Skin epidermis (tissue), 12 donors: Measurements from ENCODE around the gene BTNL9.
"Not testable (repeated sequence)": the region's sequence is repeated elsewhere in the genome, so short reads cannot be mapped to it uniquely, and the experiment has no call there.

ENCODE experiments used
- H3K27ac ChIP-seq, 21 experiments: fragments of 200-600 bp; sonication (generic) in 11 of 21; one replicate each; pipeline ENCODE4 v1.5.0; 2020; ENCODE audit warnings: mild to moderate bottlenecking in 3 of 21, inconsistent platforms in 2 of 21, moderate library complexity in 2 of 21
- H3K4me3 ChIP-seq, 7 experiments: fragments of 200-600 bp; sonication (generic) in 2 of 7; one replicate each; pipeline ENCODE4 v1.5.0; 2020; ENCODE audit warnings: inconsistent platforms in 2 of 7, mild to moderate bottlenecking in 2 of 7, moderate library complexity in 1 of 7

BTNL9 gene

GRCh38 chr5:181096721-181097382 lies 56.8 kb downstream of the BTNL9 start:
- not testable (repeated sequence) for H3K4me3 ChIP-seq, H3K27ac ChIP-seq

GRCh38 chr5:181097383-181097753 lies 57.3 kb downstream of the BTNL9 start:
- not testable (repeated sequence) for H3K4me3 ChIP-seq, H3K27ac ChIP-seq

GRCh38 chr5:181097759-181098491 lies 57.9 kb downstream of the BTNL9 start:
- not testable (repeated sequence) for H3K27ac ChIP-seq, H3K4me3 ChIP-seq

- Histone ChIP-seq H3K4me3 (no peak overlapping the region), H3K27ac (no peak overlapping the region)
These were observed 58.9 kb downstream of the BTNL9 start for GRCh38 chr5:181098762-181099601.

- no peak overlapping the region for H3K27ac ChIP-seq
- H3K4me3 ChIP-seq: no peak overlapping the region
These were observed 59.6 kb downstream of the BTNL9 start for GRCh38 chr5:181099602-181100086.

- no peak overlapping the region for H3K4me3 ChIP-seq
- H3K27ac ChIP-seq: no peak overlapping the region
These were observed 60.2 kb downstream of the BTNL9 start for GRCh38 chr5:181100121-181100875.

- H3K4me3 ChIP-seq, H3K27ac ChIP-seq: not testable (repeated sequence)
These were observed 61.1 kb downstream of the BTNL9 start for GRCh38 chr5:181101030-181101641.

- H3K27ac ChIP-seq, H3K4me3 ChIP-seq: not testable (repeated sequence)
These were observed 62.0 kb downstream of the BTNL9 start for GRCh38 chr5:181101930-181102674.

GRCh38 chr5:181104259-181104568 lies 64.1 kb downstream of the BTNL9 start:
- H3K4me3 ChIP-seq, H3K27ac ChIP-seq: not testable (repeated sequence)

GRCh38 chr5:181104606-181105390 lies 64.7 kb downstream of the BTNL9 start:
- H3K27ac ChIP-seq, H3K4me3 ChIP-seq: not testable (repeated sequence)

GRCh38 chr5:181105391-181106025 lies 65.4 kb downstream of the BTNL9 start:
- no peak overlapping the region for H3K4me3 ChIP-seq

GRCh38 chr5:181107699-181108098 lies 67.6 kb downstream of the BTNL9 start:
- H3K4me3 ChIP-seq: no peak overlapping the region
- no peak overlapping the region for H3K27ac ChIP-seq

More at GRCh38 chr5:181105391-181106025, 65.4 kb downstream of the BTNL9 start:
- H3K27ac ChIP-seq: no peak overlapping the region

GRCh38 chr5:181108578-181109165 lies 68.6 kb downstream of the BTNL9 start:
- H3K4me3 ChIP-seq: no peak overlapping the region

GRCh38 chr5:181109489-181110013 lies 69.5 kb downstream of the BTNL9 start:
- Histone ChIP-seq H3K4me3 (no peak overlapping the region), H3K27ac (no peak overlapping the region)

More at GRCh38 chr5:181108578-181109165, 68.6 kb downstream of the BTNL9 start:
- no peak overlapping the region for H3K27ac ChIP-seq

GRCh38 chr5:181111010-181111409 lies 70.9 kb downstream of the BTNL9 start:
- no peak overlapping the region for H3K27ac ChIP-seq

More at GRCh38 chr5:181111010-181111409, 70.9 kb downstream of the BTNL9 start:
- no peak overlapping the region for H3K4me3 ChIP-seq
